Smooth muscle cell (in vitro differentiated cells): Measurements from ENCODE around the gene SREBF1. TPM values are rescaled to one million over a fixed set of nuclear protein-coding genes. Genes with fewer than 3 reads are reported as not detected.

Experiments used
- DNase-seq: peaks from one replicate; lab custom pipeline; 2025; ENCODE audit not compliant: unreplicated experiment; lab: John Stamatoyannopoulos, UW
- H2AFZ ChIP-seq: fragments of 200-600 bp; sonication (generic); 2 replicates; pipeline ENCODE4 v1.6.0; 2016; ENCODE audit warnings: antibody characterized with exemption, low read depth, mild to moderate bottlenecking
- H3F3A ChIP-seq: fragments of 200-600 bp; sonication (generic); 2 replicates; pipeline ENCODE4 v1.6.0; 2017; ENCODE audit warnings: antibody characterized with exemption, low read depth
- H3K27ac ChIP-seq: fragments of 200-600 bp; sonication (generic); 2 replicates; pipeline ENCODE4 v1.5.1; 2016; ENCODE audit warnings: low read depth, mild to moderate bottlenecking
- H3K27me3 ChIP-seq: fragments of 200-600 bp; sonication (generic); 2 replicates; pipeline ENCODE4 v1.6.1; 2016; ENCODE audit warnings: low read depth, mild to moderate bottlenecking
- H3K36me3 ChIP-seq: fragments of 200-600 bp; sonication (generic); 2 replicates; pipeline ENCODE4 v1.5.1; 2016; ENCODE audit warnings: low read depth
- H3K4me1 ChIP-seq: fragments of 200-600 bp; sonication (generic); 2 replicates; pipeline ENCODE4 v1.5.1; 2016; ENCODE audit warnings: low read depth
- H3K4me2 ChIP-seq: fragments of 200-600 bp; sonication (generic); 2 replicates; pipeline ENCODE4 v1.6.0; 2016; ENCODE audit warnings: mild to moderate bottlenecking
- H3K4me3 ChIP-seq: fragments of 200-600 bp; sonication (generic); 2 replicates; pipeline ENCODE4 v1.5.1; 2016; ENCODE audit warnings: mild to moderate bottlenecking
- H3K79me2 ChIP-seq: fragments of 200-600 bp; sonication (generic); 2 replicates; pipeline ENCODE4 v1.6.0; 2016; ENCODE audit warnings: low read depth, mild to moderate bottlenecking
- H3K9ac ChIP-seq: fragments of 200-600 bp; sonication (generic); 2 replicates; pipeline ENCODE4 v1.6.0; 2016; ENCODE audit warnings: low read depth
- H3K9me3 ChIP-seq: fragments of 200-600 bp; sonication (generic); replicated peaks from 2 replicates; pipeline ENCODE4 v1.5.1; 2016; ENCODE audit warnings: low read depth
- H4K20me1 ChIP-seq: fragments of 200-600 bp; sonication (generic); 2 replicates; pipeline ENCODE4 v1.6.0; 2016; ENCODE audit warnings: low read depth
- CTCF ChIP-seq: fragments of 200-600 bp; sonication (generic); IDR thresholded peaks from 2 replicates; pipeline ENCODE4 v1.5.1; 2017; ENCODE audit warnings: borderline replicate concordance, mild to moderate bottlenecking, antibody characterized with exemption; ENCODE audit not compliant: insufficient read depth, poor library complexity, severe bottlenecking
- WGBS: methylation state at CpG from one replicate; pipeline ENCODE4 v1.1.7; 2016; ENCODE audit warnings: low lambda C conversion rate; 5-methylcytosine and 5-hydroxymethylcytosine counted together
- polyA plus RNA-seq: library from polyadenylated mRNA; unstranded; fragments of >200 nt; fragmentation: Nextera tagmentation; extraction: Ambion mirVana; gene quantifications from 2 replicates; pipeline ENCODE4 v1.2.1, GENCODE V29; 2016
- total RNA-seq: library from RNA; depleted of rRNA; stranded (reverse); fragments of >200 nt; gene quantifications from 2 replicates; pipeline ENCODE4 v1.2.3, GENCODE V29; 2014

SREBF1 gene
- total and polyA plus RNA-seq, 2 experiments from 2014 or later = 23.5 to 45.4 TPM

DNA sequence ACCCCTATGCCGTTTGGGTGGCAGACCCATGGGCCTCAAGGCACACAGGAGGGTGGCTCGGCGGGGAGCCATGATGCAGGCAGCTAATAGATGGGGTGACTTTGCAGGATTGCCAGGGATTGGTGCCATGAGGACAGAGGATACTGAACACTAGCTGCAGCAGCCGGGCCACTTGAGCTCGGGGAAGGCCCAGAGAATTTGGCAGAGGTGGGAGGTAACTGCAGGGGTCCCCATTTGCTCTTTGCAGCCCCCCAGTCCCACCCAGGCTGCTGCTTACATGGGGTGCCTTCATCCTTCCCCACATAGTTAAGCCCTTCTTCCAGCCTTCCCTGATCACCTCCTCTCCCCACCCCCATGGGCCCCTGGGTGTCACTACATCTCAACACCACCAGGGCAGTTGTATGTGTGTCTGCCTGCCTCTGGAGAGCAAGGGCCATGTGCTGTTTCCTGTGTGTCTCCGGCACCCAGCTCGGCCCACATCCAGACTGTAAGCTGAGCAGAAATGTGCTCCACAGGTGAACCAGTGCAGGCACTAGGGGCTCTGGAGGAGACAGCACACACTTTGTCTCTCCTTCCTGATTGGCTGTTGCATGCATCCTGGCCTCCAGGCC, 52.0 kb downstream of the SREBF1 start:
- no peak overlapping the region for H3K27ac ChIP-seq
- no peak overlapping the region for H2AFZ ChIP-seq
- H3K4me2 ChIP-seq = no peak overlapping the region
- H4K20me1 ChIP-seq = peaks cover 100% of the 10 kb centered on the region
- peaks cover 52% of the 10 kb centered on the region for H3K4me1 ChIP-seq
- peaks cover 13% of the 10 kb centered on the region for H3F3A ChIP-seq
- no peaks in the 10 kb centered on the region for H3K36me3 ChIP-seq
- H3K79me2 ChIP-seq = peaks cover 77% of the 10 kb centered on the region
- no peaks in the 10 kb centered on the region for H3K9me3 ChIP-seq
- no peak overlapping the region for H3K4me3 ChIP-seq
- TF ChIP-seq CTCF = peak; percentile 14
- no peak overlapping the region for H3K9ac ChIP-seq
- WGBS = 90% methylated on average over 6 of the region's 7 CpGs
- DNase-seq = no peak
- H3K27me3 ChIP-seq = no peaks in the 10 kb centered on the region

DNA sequence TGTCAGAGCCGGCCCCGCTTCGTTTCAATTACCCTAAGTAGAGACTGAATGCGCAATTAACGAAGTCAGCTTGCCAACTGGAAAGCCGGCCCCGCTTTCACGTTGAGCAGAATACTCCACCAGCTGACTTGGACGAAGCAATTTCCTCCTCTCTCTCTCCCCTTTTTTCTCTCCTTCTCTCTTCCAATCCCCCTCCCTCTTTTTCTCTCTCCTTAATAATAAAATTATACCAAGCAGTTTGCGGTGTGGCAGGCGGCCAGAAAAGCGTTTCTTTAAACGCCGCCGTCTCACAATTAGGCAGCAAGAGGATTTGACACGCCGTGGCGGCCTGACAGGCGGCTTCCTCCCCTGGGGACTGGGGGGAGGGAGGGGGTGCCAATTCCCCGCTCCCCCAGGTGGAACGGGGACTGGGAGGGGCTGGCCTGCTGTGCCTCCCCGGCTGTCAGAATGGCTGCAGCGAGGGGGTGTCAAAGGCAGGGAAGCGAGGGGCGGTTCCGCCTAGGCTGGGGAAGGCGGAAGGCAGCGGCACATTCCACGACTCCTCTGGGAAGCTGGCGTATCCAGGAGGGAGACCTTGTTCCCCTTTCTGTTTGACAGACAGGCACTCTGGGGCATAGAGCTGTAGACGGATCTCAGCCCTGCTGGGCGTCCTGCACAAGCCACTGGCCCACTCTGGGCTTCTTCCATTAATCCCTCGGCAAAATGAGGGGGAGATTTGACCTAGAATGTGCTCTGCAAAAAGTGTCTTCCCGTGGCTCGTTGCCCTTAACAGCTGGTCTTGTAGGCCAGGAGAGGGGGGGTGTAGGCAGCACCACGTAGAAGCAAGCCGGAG, 52.7 kb downstream of the SREBF1 start:
- H3K4me2 ChIP-seq = peak overlapping the region; percentile 99
- H3K9ac ChIP-seq = peak overlapping the region; percentile 17
- H3K4me1 ChIP-seq = peaks cover 57% of the 10 kb centered on the region
- no peak overlapping the region for H3K27ac ChIP-seq
- no peak overlapping the region for H2AFZ ChIP-seq
- H3K27me3 ChIP-seq = no peaks in the 10 kb centered on the region
- peak overlapping the region; percentile 60 for H3K4me3 ChIP-seq
- H3F3A ChIP-seq = peaks cover 16% of the 10 kb centered on the region
- no peak for TF ChIP-seq CTCF
- DNase-seq = no peak
- WGBS = 25% methylated on average over 37 of the region's 37 CpGs
- no peaks in the 10 kb centered on the region for H3K9me3 ChIP-seq
- peaks cover 100% of the 10 kb centered on the region for H4K20me1 ChIP-seq
- peaks cover 71% of the 10 kb centered on the region for H3K79me2 ChIP-seq
- H3K36me3 ChIP-seq = no peaks in the 10 kb centered on the region

GRCh38 chr17:17783116-17783824, 53.5 kb downstream of the SREBF1 start:
- Histone ChIP-seq H3F3A (peaks cover 24% of the 10 kb centered on the region), H3K9me3 (no peaks in the 10 kb centered on the region), H3K79me2 (peaks cover 64% of the 10 kb centered on the region), H3K4me2 (peak overlapping the region; percentile 99), H3K27ac (no peak overlapping the region), H4K20me1 (peaks cover 100% of the 10 kb centered on the region), H3K36me3 (no peaks in the 10 kb centered on the region), H3K4me3 (peak overlapping the region; percentile 60), H2AFZ (no peak overlapping the region), H3K27me3 (no peaks in the 10 kb centered on the region), H3K9ac (peak overlapping the region; percentile 17), H3K4me1 (peaks cover 65% of the 10 kb centered on the region)
- peak; percentile 21 for TF ChIP-seq CTCF
- WGBS = 0% methylated on average over 8 of the region's 75 CpGs
- no peak for DNase-seq
